Naive thymus-derived CD8-positive, alpha-beta T cell (primary cell): Measurements from ENCODE around the gene SLC35G6. TPM values are rescaled to one million over a fixed set of nuclear protein-coding genes. Genes with fewer than 3 reads are reported as not detected.
"Not testable (repeated sequence)": the region's sequence is repeated elsewhere in the genome, so short reads cannot be mapped to it uniquely, and the experiment has no call there.

Source experiments
- ATAC-seq, 2 donors: fragments of 150-1000 bp; cut with Tn5 transposase in 1 of 2; sonication (Bioruptor Pico), chemical (Tn5 transposase) in 1 of 2; 1 replicate in 1 of 2; 2 replicates in 1 of 2; pipeline ENCODE4 v1.10.0; 2021; ENCODE audit warnings: mild to moderate bottlenecking in 2 of 2, moderate library complexity in 2 of 2
- POLR2A ChIA-PET: fragments of 350-600 bp; sonication (Branson Sonifier 250); formaldehyde crosslinking; loops from one replicate; lab custom pipeline; 2021; ENCODE audit warnings: antibody characterized with exemption; lab: Charles Lee
- DNase-seq, 10 donors: peaks; one replicate each; pipeline versions ENCODE4 v3.0.0 to v3.0.0-alpha.2; 2020 to 2022
- H3K27ac Mint-ChIP-seq, 10 donors: one replicate each; pipeline ENCODE4 v1.8.0; 2020 to 2022; ENCODE audit warnings: mild to moderate bottlenecking in 10 of 10, mixed read lengths in 10 of 10, moderate library complexity in 4 of 10, inconsistent platforms in 1 of 10
- H3K27me3 Mint-ChIP-seq, 5 donors: one replicate each; pipeline ENCODE4 v1.8.0; 2021 to 2022; ENCODE audit warnings: mixed read lengths in 5 of 5
- H3K36me3 Mint-ChIP-seq, 3 donors: one replicate each; pipeline ENCODE4 v1.8.0; 2020 to 2022; ENCODE audit warnings: mixed read lengths in 3 of 3, mild to moderate bottlenecking in 2 of 3, inconsistent platforms in 1 of 3
- H3K4me1 Mint-ChIP-seq, 4 donors: one replicate each; pipeline ENCODE4 v1.8.0; 2021 to 2022; ENCODE audit warnings: mixed read lengths in 4 of 4
- H3K4me3 Mint-ChIP-seq, 10 donors: one replicate each; pipeline ENCODE4 v1.8.0; 2020 to 2022; ENCODE audit warnings: mild to moderate bottlenecking in 10 of 10, mixed read lengths in 10 of 10, moderate library complexity in 6 of 10, inconsistent platforms in 1 of 10
- H3K9me3 Mint-ChIP-seq, 9 donors: one replicate each; pipeline ENCODE4 v1.8.0; 2020 to 2022; ENCODE audit warnings: mixed read lengths in 9 of 9, mild to moderate bottlenecking in 3 of 9, inconsistent platforms in 1 of 9, moderate library complexity in 1 of 9
- polyA plus RNA-seq, 3 donors: library from polyadenylated mRNA; unstranded; fragments of 300-500 nt; fragmentation: Illumina TruSeq; gene quantifications; one replicate each; pipeline ENCODE4 v1.2.3, GENCODE V29; 2021
- total RNA-seq, 8 experiments: library from RNA in 2 of 8; stranded (reverse) in 2 of 8; gene quantifications; one replicate each; pipeline ENCODE4 v1.2.3 and lab custom pipeline; 2021 to 2026

SLC35G6 gene
- total and polyA plus RNA-seq, 5 experiments from 2014 or later = not detected

DNA sequence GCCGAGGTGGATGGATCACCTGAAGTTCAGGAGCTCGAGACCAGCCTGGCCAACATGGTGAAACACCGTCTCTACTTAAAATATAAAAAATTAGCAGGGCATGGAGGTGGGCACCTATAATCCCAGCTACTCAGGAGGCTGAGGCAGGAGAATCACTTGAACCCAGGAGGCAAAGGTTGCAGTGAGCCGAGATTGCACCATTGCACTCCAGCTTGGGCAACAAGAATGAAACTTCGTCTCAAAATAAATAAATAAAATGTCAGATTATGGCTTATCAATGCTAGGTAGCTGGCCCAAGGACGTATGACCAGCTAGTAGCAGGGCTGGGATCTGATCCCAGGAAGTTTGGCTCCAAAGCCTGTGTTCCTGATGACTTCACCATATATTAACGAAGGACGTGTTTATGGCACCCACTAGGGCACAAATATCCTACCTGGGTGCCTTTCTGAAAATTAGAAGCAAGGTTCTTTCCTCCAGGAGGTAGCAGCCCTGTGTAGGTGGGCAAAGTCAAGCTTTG, 10.7 kb upstream of the SLC35G6 start:
- peaks cover 0 to 25% (median 5%) of the 10 kb centered on the region in 3 donors for H3K36me3 Mint-ChIP-seq
- not testable (repeated sequence) for H3K27me3 Mint-ChIP-seq, H3K4me3 Mint-ChIP-seq, H3K9me3 Mint-ChIP-seq, ATAC-seq, DNase-seq
- peak overlapping the region in 6 of 10 donors; percentile 25 to 93 (median 58) for H3K27ac Mint-ChIP-seq
- H3K4me1 Mint-ChIP-seq = peaks cover 16 to 71% (median 52%) of the 10 kb centered on the region in 4 donors
- POLR2A ChIA-PET = interaction anchor here (0.7 to 12.5 kb wide), 3 partner anchors 9 to 25 kb away, joined by 3 to 295 read pairs (median 21); partner anchors contain the start of gene ZBTB4

GRCh38 chr17:7471729-7472128, 9.5 kb upstream of the SLC35G6 start:
- H3K4me1 Mint-ChIP-seq = peaks cover 24 to 76% (median 57%) of the 10 kb centered on the region in 4 donors
- DNase-seq = peak in 1 of 10 donors; percentile 31
- POLR2A ChIA-PET = interaction anchor here (0.9 to 12.5 kb wide), 4 partner anchors 8 to 13 kb away, joined by 3 to 295 read pairs (median 13); partner anchors contain the start of genes POLR2A, SLC35G6 and ZBTB4
- H3K36me3 Mint-ChIP-seq = peaks cover 0 to 22% (median 2%) of the 10 kb centered on the region in 3 donors
- H3K27me3 Mint-ChIP-seq = no peaks in the 10 kb centered on the region
- H3K4me3 Mint-ChIP-seq = peak overlapping the region in 8 of 10 donors; percentile 28 to 68 (median 48)
- peak overlapping the region; percentile 27 to 93 (median 82) for H3K27ac Mint-ChIP-seq
- no peaks in the 10 kb centered on the region for H3K9me3 Mint-ChIP-seq
- peak; percentile 51 to 52 for ATAC-seq

GRCh38 chr17:7474767-7475166, 6.5 kb upstream of the SLC35G6 start:
- Mint-ChIP-seq H3K4me3 (peak overlapping the region in 1 of 10 donors; percentile 36), H3K27ac (peak overlapping the region in 7 of 10 donors; percentile 43 to 99 (median 72)), H3K4me1 (peaks cover 32 to 79% (median 60%) of the 10 kb centered on the region in 4 donors), H3K36me3 (peaks cover 0 to 16% (median 0%) of the 10 kb centered on the region in 3 donors)
- DNase-seq, H3K9me3 Mint-ChIP-seq, ATAC-seq, H3K27me3 Mint-ChIP-seq: not testable (repeated sequence)
- POLR2A ChIA-PET = interaction anchor here (2.1 to 12.5 kb wide), 4 partner anchors 10 to 38 kb away, joined by 19 to 295 read pairs (median 98); partner anchors contain the start of genes CHRNB1, POLR2A and TMEM102

- H3K27ac Mint-ChIP-seq = peak overlapping the region; percentile 88 to 99 (median 98)
- DNase-seq = no peak
Measured at GRCh38 chr17:7475764-7476422, 5.4 kb upstream of the SLC35G6 start.

DNA sequence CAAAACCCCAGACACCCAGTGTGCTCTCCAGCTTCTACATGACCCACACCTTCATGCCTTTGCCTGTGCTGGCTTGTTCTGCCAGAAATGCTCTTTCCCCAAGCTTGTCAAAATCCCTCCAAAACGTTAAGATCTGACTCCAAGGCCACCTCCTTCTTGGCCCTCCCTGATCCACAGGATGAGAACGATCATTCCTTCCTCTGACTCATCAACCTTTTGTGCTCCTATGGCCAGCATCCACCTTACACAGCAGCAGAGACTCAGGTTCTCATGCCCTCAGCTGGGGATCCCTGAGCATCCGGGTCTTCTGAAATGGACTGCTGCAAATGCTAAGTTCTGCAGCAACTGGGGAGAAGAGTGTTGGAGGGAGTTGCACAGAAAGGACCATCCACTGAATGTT, 4.8 kb upstream of the SLC35G6 start:
- POLR2A ChIA-PET = interaction anchor here (0.7 to 12.5 kb wide), 9 partner anchors 8 to 210 kb away, joined by 3 to 295 read pairs (median 19); partner anchors contain the start of genes CHRNB1, POLR2A, TMEM102 and TP53
- Mint-ChIP-seq H3K4me3 (peak overlapping the region; percentile 90 to 100 (median 98)), H3K4me1 (peaks cover 36 to 85% (median 68%) of the 10 kb centered on the region in 4 donors)

More at GRCh38 chr17:7475764-7476422, 5.4 kb upstream of the SLC35G6 start:
- H3K36me3 Mint-ChIP-seq = peaks cover 0 to 16% (median 0%) of the 10 kb centered on the region in 3 donors
- ATAC-seq = no peak
- POLR2A ChIA-PET = interaction anchor here (1.0 to 12.5 kb wide), 7 partner anchors 9 to 211 kb away, joined by 4 to 295 read pairs (median 35); partner anchors contain the start of genes CHRNB1, POLR2A, TMEM102 and TP53
- peaks cover 36 to 85% (median 68%) of the 10 kb centered on the region in 4 donors for H3K4me1 Mint-ChIP-seq
- no peaks in the 10 kb centered on the region for H3K9me3 Mint-ChIP-seq
- H3K27me3 Mint-ChIP-seq = no peaks in the 10 kb centered on the region
- H3K4me3 Mint-ChIP-seq = peak overlapping the region; percentile 90 to 100 (median 98)

GRCh38 chr17:7476951-7477350, 4.3 kb upstream of the SLC35G6 start:
- peaks cover 0 to 16% (median 0%) of the 10 kb centered on the region in 3 donors for H3K36me3 Mint-ChIP-seq
- H3K4me1 Mint-ChIP-seq = peaks cover 34 to 85% (median 68%) of the 10 kb centered on the region in 4 donors
- H3K9me3 Mint-ChIP-seq = no peaks in the 10 kb centered on the region
- peak overlapping the region; percentile 90 to 100 (median 98) for H3K4me3 Mint-ChIP-seq
- POLR2A ChIA-PET = interaction anchor here (0.6 to 12.5 kb wide), 12 partner anchors 8 to 210 kb away, joined by 3 to 295 read pairs (median 19); partner anchors contain the start of genes CHRNB1, FGF11, FXR2 and POLR2A
- H3K27ac Mint-ChIP-seq = peak overlapping the region; percentile 88 to 99 (median 98)
- ATAC-seq = no peak
- no peak for DNase-seq
- H3K27me3 Mint-ChIP-seq = no peaks in the 10 kb centered on the region

More for the DNA sequence above, 4.8 kb upstream of the SLC35G6 start:
- Mint-ChIP-seq H3K9me3 (no peaks in the 10 kb centered on the region), H3K27me3 (no peaks in the 10 kb centered on the region), H3K27ac (peak overlapping the region; percentile 88 to 99 (median 98)), H3K36me3 (peaks cover 0 to 16% (median 0%) of the 10 kb centered on the region in 3 donors)
- DNase-seq (no peak), ATAC-seq (no peak)

DNA sequence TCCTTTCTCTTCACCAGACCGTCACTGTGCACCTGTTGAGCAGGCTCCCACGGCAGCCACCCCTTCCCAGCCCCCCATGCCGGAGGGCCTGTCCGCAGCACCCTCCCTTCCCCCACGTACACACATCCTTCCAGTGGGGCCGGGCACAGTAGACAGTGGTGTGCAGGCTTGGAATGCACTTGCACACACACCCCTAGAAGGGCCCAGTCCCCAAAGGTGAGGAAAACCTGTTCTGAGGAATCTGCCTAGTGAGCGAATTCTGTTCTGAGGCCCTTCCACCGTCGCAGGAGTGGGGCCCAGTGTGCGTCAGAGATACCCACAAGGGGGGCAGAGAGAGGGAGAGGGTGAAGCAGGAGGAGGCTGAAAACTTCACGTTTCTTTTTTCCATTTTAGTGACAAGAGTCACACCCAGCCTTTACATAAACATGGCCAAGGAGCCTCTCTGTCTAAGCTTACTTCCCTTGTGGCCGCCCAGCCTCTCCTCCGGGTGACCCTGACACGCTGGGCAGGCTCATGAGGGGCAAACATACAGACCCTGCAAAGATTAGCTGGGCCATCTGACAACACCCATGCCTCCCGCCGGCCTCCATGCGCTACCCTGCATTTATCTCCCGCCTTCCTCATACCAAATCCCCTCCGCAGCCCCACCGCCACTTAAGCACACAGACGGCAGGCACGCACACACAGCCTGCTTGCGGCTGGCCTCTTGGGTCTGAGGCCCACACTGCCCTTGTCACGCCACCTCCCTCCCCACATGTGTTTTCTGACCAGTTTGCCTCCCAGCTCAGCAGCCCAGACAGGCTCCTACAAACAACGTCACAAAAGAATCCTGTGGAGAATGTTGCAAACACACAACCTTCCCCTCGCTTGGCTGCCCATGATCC, 3.6 kb upstream of the SLC35G6 start:
- DNase-seq = peak; percentile 23 to 82 (median 74)
- Mint-ChIP-seq H3K27ac (peak overlapping the region; percentile 97 to 99 (median 98)), H3K27me3 (no peaks in the 10 kb centered on the region), H3K36me3 (peaks cover 0 to 16% (median 0%) of the 10 kb centered on the region in 3 donors), H3K4me3 (peak overlapping the region; percentile 90 to 100 (median 98)), H3K4me1 (peaks cover 34 to 85% (median 70%) of the 10 kb centered on the region in 4 donors), H3K9me3 (no peaks in the 10 kb centered on the region)
- POLR2A ChIA-PET = interaction anchor here (0.6 to 12.5 kb wide), 17 partner anchors 10 to 240 kb away, joined by 3 to 295 read pairs (median 6); partner anchors contain the start of genes CHRNB1, FGF11, FXR2 and TMEM102
- ATAC-seq = peak; percentile 38 to 39

GRCh38 chr17:7478276-7479212, 2.7 kb upstream of the SLC35G6 start:
- peak overlapping the region; percentile 97 to 99 (median 98) for H3K27ac Mint-ChIP-seq
- H3K4me1 Mint-ChIP-seq = peaks cover 42 to 84% (median 73%) of the 10 kb centered on the region in 4 donors
- H3K27me3 Mint-ChIP-seq = no peaks in the 10 kb centered on the region
- ATAC-seq (peak; percentile 39 to 51), DNase-seq (peak; percentile 57 to 89 (median 76))
- peak overlapping the region; percentile 90 to 100 (median 98) for H3K4me3 Mint-ChIP-seq
- peaks cover 0 to 14% (median 0%) of the 10 kb centered on the region in 3 donors for H3K36me3 Mint-ChIP-seq
- H3K9me3 Mint-ChIP-seq = no peaks in the 10 kb centered on the region
- POLR2A ChIA-PET = interaction anchor here (0.6 to 12.5 kb wide), 27 partner anchors 8 to 241 kb away, joined by 3 to 295 read pairs (median 7); partner anchors contain the start of genes ACAP1, CHRNB1, FGF11 and FXR2

DNA sequence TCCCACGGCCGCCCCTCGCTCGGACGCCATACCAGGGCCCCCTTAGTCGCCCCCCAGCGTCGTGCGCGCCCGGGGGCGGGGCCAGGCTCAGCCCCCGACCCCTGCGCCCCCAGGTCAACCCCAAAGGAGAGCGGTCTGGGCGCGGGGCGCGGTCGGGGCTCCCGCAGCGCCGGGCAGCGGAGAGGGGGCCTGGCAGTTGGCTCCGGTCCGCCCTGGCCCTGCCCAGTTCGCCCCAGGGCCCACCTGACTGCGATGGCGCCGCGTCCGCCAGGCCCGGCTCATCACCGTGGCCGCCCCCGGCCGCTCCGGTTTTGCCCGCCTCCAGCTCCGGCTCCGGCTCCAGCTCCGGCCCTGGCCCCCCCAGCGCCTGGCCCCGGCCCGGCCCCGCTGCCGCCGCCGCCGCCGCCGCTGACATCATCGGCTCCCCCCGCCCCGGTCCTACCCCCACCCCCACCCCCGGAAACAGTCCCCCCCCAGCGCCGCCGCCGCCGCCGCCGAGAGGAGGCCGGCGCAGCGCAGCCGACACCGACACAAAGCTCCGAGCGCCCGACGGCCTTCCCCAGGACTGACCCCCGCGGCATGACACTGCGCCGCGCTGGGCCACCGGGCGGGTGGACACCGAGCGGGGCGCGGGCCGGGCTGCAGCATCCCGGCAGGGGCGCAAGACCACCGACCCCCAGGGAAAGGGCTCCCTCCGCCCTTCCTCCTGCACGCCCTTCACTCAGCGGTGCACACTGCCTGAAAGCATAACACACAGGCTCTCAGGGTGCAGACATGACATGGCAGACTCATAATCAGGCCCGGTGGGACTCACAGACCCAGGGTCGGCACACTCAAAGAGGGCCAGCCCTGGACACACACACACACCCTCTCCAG, 1.8 kb upstream of the SLC35G6 start, which contains the start of gene ZBTB4:
TSS of gene ZBTB4 (minus strand) at position 419 of the 876 bp plus-strand sequence. CDS start 12,830 bp downstream, outside the sequence.
- peaks cover 0 to 13% (median 0%) of the 10 kb centered on the region in 3 donors for H3K36me3 Mint-ChIP-seq
- H3K4me3 Mint-ChIP-seq = peak within 1 kb of the TSS; percentile 90 to 100 (median 98)
- ATAC-seq = peak; percentile 2 to 13
- DNase-seq = peak; percentile 59 to 85 (median 74)
- POLR2A ChIA-PET = interaction anchor here (0.6 to 12.5 kb wide), 32 partner anchors 9 to 265 kb away, joined by 3 to 295 read pairs (median 6); partner anchors contain the start of genes ACAP1, CHRNB1, FGF11 and FXR2
- H3K9me3 Mint-ChIP-seq = no peaks in the 10 kb centered on the region
- H3K4me1 Mint-ChIP-seq = peaks cover 45 to 79% (median 70%) of the 10 kb centered on the region in 4 donors
- peak within 1 kb of the TSS; percentile 97 to 100 (median 100) for H3K27ac Mint-ChIP-seq
- H3K27me3 Mint-ChIP-seq = no peaks in the 10 kb centered on the region
